AG09319 (cell line): ENCODE measurements around the gene SLC17A2.

Experiments used
- DNase-seq: peaks from one replicate; pipeline ENCODE4 v3.0.0-alpha.2; 2010; ENCODE audit warnings: low read depth; ENCODE audit errors: extremely low read depth
- TF ChIP-seq, protein P1 (sequence below): IDR thresholded peaks from 2 replicates; pipeline ENCODE4 v1.5.1; 2011; ENCODE audit warnings: low read depth, mild to moderate bottlenecking, inconsistent platforms, low read length, moderate library complexity

Gene SLC17A2

GRCh38 chr6:25880601-25881000 is 49.9 kb downstream of the SLC17A2 start:
- DNase-seq: no peak
- TF ChIP-seq, protein P1, sequence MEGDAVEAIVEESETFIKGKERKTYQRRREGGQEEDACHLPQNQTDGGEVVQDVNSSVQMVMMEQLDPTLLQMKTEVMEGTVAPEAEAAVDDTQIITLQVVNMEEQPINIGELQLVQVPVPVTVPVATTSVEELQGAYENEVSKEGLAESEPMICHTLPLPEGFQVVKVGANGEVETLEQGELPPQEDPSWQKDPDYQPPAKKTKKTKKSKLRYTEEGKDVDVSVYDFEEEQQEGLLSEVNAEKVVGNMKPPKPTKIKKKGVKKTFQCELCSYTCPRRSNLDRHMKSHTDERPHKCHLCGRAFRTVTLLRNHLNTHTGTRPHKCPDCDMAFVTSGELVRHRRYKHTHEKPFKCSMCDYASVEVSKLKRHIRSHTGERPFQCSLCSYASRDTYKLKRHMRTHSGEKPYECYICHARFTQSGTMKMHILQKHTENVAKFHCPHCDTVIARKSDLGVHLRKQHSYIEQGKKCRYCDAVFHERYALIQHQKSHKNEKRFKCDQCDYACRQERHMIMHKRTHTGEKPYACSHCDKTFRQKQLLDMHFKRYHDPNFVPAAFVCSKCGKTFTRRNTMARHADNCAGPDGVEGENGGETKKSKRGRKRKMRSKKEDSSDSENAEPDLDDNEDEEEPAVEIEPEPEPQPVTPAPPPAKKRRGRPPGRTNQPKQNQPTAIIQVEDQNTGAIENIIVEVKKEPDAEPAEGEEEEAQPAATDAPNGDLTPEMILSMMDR: no peak

- no peak for DNase-seq
- TF ChIP-seq, protein P1: no peak
These were observed 51.7 kb downstream of the SLC17A2 start for GRCh38 chr6:25878721-25879322.

- TF ChIP-seq, protein P1: no peak
- no peak for DNase-seq
These were observed 54.4 kb downstream of the SLC17A2 start for GRCh38 chr6:25875926-25876602.

DNA sequence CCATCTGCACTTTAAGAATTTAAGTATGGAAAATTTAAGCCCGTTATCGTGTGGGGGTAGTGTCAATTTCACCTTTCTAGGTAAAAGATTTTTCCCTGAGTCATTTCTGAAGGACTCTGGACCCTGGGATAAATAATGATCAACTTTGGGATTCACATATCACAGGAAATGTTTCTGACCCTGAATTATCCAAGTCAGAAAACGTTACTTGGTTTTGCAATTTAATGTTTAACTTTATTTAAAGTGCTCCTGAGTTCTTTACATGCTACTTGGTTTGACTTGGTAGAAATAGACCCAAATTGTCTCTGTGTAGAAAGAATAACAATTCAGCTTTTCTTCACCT is 55.0 kb downstream of the SLC17A2 start:
- no peak for DNase-seq
- TF ChIP-seq, protein P1: no peak

GRCh38 chr6:25874822-25875562 is 55.5 kb downstream of the SLC17A2 start:
- no peak for DNase-seq
- TF ChIP-seq, protein P1: no peak

- TF ChIP-seq, protein P1: no peak
- no peak for DNase-seq
These were observed 56.4 kb downstream of the SLC17A2 start, which contains the start of gene SLC17A3 for GRCh38 chr6:25874118-25874517. Gene SLC17A3, minus strand, starts transcription at chr6:25874243. Its CDS starts 5,856 bp downstream, at chr6:25868387.

DNA sequence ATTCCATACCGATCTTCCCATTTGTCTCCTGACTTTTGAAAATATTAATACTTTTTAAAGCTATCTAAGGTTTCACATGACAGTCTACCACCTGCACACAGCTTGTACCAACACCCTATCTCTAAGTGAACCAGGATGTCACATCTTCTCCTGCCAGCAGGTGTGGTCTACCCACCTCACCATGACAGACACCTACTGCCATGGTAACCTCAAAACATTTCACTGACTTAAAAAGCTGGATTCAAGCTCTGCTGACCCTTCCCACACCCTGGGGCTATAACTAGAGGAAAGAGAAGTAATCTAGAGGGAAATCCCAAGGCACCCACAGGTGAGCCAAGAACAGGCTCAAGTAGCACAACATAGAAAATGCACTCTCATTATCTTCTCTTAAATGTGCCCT is 57.7 kb downstream of the SLC17A2 start:
- no peak for DNase-seq
- TF ChIP-seq, protein P1: no peak
